Endothelial cell of umbilical vein (primary cell): ENCODE results near the gene MS4A12.

ENCODE experiments used
- EZH2 ChIP-seq: IDR thresholded peaks from 2 replicates; pipeline ENCODE4 v1.6.1; 2012; ENCODE audit warnings: borderline replicate concordance, low read depth, mild to moderate bottlenecking, moderate library complexity, low read length, inconsistent platforms; ENCODE audit not compliant: severe bottlenecking
- JUN ChIP-seq: IDR thresholded peaks from 2 replicates; pipeline ENCODE4 v1.6.1; 2011; ENCODE audit warnings: borderline replicate concordance, low read depth; ENCODE audit not compliant: insufficient read length, insufficient read depth
- MYC ChIP-seq: IDR thresholded peaks from one replicate; pipeline ENCODE4 v1.6.1; 2011; ENCODE audit warnings: mild to moderate bottlenecking, low read depth, low read length
- POLR2A ChIP-seq: IDR thresholded peaks from 2 replicates; pipeline ENCODE4 v1.6.1; 2012; ENCODE audit warnings: low read depth, mild to moderate bottlenecking, control low read depth, low read length
- TF ChIP-seq, protein P1 (sequence below), 2 donors: IDR thresholded peaks; 1 replicate in 1 of 2; 2 replicates in 1 of 2; pipeline ENCODE4 v1.5.1; 2011; ENCODE audit warnings: low read length in 2 of 2, mild to moderate bottlenecking in 2 of 2, moderate library complexity in 2 of 2, control low read depth in 1 of 2, inconsistent platforms in 1 of 2, low read depth in 1 of 2; ENCODE audit not compliant: insufficient read depth in 1 of 2; ENCODE audit errors: extremely low read depth in 1 of 2
- TF ChIP-seq, protein P2 (sequence below): IDR thresholded peaks from 2 replicates; pipeline ENCODE4 v1.6.1; 2011; ENCODE audit not compliant: insufficient read depth, insufficient read length

GRCh38 chr11:60493454-60493853 lies 876 bp downstream of the MS4A12 start:
- no peak for TF ChIP-seq EZH2
- TF ChIP-seq, protein P1, sequence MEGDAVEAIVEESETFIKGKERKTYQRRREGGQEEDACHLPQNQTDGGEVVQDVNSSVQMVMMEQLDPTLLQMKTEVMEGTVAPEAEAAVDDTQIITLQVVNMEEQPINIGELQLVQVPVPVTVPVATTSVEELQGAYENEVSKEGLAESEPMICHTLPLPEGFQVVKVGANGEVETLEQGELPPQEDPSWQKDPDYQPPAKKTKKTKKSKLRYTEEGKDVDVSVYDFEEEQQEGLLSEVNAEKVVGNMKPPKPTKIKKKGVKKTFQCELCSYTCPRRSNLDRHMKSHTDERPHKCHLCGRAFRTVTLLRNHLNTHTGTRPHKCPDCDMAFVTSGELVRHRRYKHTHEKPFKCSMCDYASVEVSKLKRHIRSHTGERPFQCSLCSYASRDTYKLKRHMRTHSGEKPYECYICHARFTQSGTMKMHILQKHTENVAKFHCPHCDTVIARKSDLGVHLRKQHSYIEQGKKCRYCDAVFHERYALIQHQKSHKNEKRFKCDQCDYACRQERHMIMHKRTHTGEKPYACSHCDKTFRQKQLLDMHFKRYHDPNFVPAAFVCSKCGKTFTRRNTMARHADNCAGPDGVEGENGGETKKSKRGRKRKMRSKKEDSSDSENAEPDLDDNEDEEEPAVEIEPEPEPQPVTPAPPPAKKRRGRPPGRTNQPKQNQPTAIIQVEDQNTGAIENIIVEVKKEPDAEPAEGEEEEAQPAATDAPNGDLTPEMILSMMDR (IDR thresholded peaks at IDR 0.05; ENCODE audit: extremely low read depth in 1 of 2, insufficient read depth in 1 of 2, low read depth in 1 of 2, low read length in 2 of 2): no peak
- no peak for TF ChIP-seq POLR2A
- TF ChIP-seq MYC: no peak
- TF ChIP-seq, protein P2, sequence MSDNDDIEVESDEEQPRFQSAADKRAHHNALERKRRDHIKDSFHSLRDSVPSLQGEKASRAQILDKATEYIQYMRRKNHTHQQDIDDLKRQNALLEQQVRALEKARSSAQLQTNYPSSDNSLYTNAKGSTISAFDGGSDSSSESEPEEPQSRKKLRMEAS: no peak
- TF ChIP-seq JUN: no peak
